Measurements from ENCODE around the gene KCNT2. TPM values are rescaled to one million over a fixed set of nuclear protein-coding genes. Genes with fewer than 3 reads are reported as not detected.

KCNT2 gene
- total and polyA plus RNA-seq, 2 donors (not counting 3 experiments of a cell fraction or from before 2014, with no cell fraction given): 0.46 to 1.6 TPM

GRCh38 chr1:196214866-196215265 is 393.4 kb downstream of the KCNT2 start:
- POLR2A ChIA-PET: no interaction called here
- Histone ChIP-seq H3K9me1 (replicated peaks; ENCODE audit: control insufficient read depth, extremely low read depth, insufficient read depth, low read length) (no peaks in the 10 kb centered on the region), H2AFZ (ENCODE audit: low read depth, low read length) (no peak overlapping the region), H3K9me3 (replicated peaks; ENCODE audit: control insufficient read depth, insufficient read depth, low read length) (no peaks in the 10 kb centered on the region), H4K20me1 (replicated peaks; ENCODE audit: control insufficient read depth, extremely low read depth, insufficient read depth, low read length) (no peaks in the 10 kb centered on the region), H3K4me1 (ENCODE audit: control insufficient read depth, extremely low read depth, insufficient read depth, low read length) (no peaks in the 10 kb centered on the region), H3K27me3 (ENCODE audit: control insufficient read depth in 2 of 2, insufficient read depth in 2 of 2, low read length in 2 of 2) (no peaks in the 10 kb centered on the region), H3K36me3 (ENCODE audit: control insufficient read depth in 2 of 2, extremely low read depth in 1 of 2, insufficient read depth in 2 of 2, low read length in 2 of 2) (no peaks in the 10 kb centered on the region), H3K9ac (replicated peaks; ENCODE audit: extremely low read depth, insufficient read depth, low read length) (no peak overlapping the region), H3K79me2 (ENCODE audit: control insufficient read depth, insufficient read depth, low read length) (no peaks in the 10 kb centered on the region), H3K4me2 (ENCODE audit: insufficient read depth, low read length) (no peak overlapping the region), H3K27ac (ENCODE audit: insufficient read depth, low read depth, low read length) (no peak overlapping the region), H3K4me3 (replicated peaks in 1 of 3; ENCODE audit: insufficient read depth in 1 of 3, low read depth in 1 of 3, low read length in 3 of 3) (no peak overlapping the region)
- no TSS peak for BruUV-seq (replicated peaks)
- DNase-seq (ENCODE audit: low read depth, low spot score) (no peak), FAIRE-seq (no peak)
- dilution Hi-C loops (cut with MboI; ENCODE audit: extremely low pct_ligation_motif_present, low sequenced_read_pairs): no loop called here
- CTCF ChIA-PET: no interaction called here
- TF ChIP-seq POLR2A (IDR thresholded peaks at IDR 0.05; ENCODE audit: low read depth, low read length) (no peak), JUN (IDR thresholded peaks at IDR 0.05; ENCODE audit: borderline replicate concordance, insufficient read depth, insufficient read length, low read depth) (no peak), EZH2 (IDR thresholded peaks at IDR 0.05; ENCODE audit: borderline replicate concordance, low read depth, low read length, severe bottlenecking) (no peak), MYC (IDR thresholded peaks at IDR 0.05; ENCODE audit: low read depth, low read length) (no peak), GATA2 (IDR thresholded peaks at IDR 0.05; ENCODE audit: insufficient read depth, insufficient read length, low read depth, low read length) (no peak), CTCF (IDR thresholded peaks at IDR 0.05; ENCODE audit: extremely low read depth in 1 of 2, insufficient read depth in 1 of 2, low read depth in 1 of 2, low read length in 2 of 2) (no peak), POLR2AphosphoS5 (IDR thresholded peaks at IDR 0.05; ENCODE audit: insufficient read depth, low read depth, low read length) (no peak), FOS (IDR thresholded peaks at IDR 0.05; ENCODE audit: borderline replicate concordance, insufficient read depth, low read length) (no peak), MAX (IDR thresholded peaks at IDR 0.05; ENCODE audit: insufficient read depth, insufficient read length) (no peak)
- intact Hi-C loops (cut with micrococcal nuclease): no loop called here
